ENCODE measurements around the gene RALGPS2.

Gene RALGPS2

GRCh38 chr1:178901482-178902125 lies 176.6 kb downstream of the RALGPS2 start:
- Histone ChIP-seq H3K4me3 (ENCODE audit: low read depth, low read length) (no peak overlapping the region), H3K36me3 (ENCODE audit: control insufficient read depth in 2 of 2, insufficient read depth in 1 of 2, low read length in 2 of 2) (peaks cover 0 to 6% of the 10 kb centered on the region in 2 experiments; a peak in 1 of 3 replicates), H3K4me1 (ENCODE audit: control insufficient read depth, insufficient read depth, low read length) (no peaks in the 10 kb centered on the region), H3K9me3 (ENCODE audit: control insufficient read depth, insufficient read depth, low read depth, low read length) (no peaks in the 10 kb centered on the region), H3K27ac (ENCODE audit: extremely low read depth, low read depth, low read length) (no peak overlapping the region)
- TF ChIP-seq ZNF548 (tag by site-specific recombination; IDR thresholded peaks at IDR 0.05) (no peak), KLF8 (tag by site-specific recombination; IDR thresholded peaks at IDR 0.05) (no peak), ZNF670 (tag by site-specific recombination; IDR thresholded peaks at IDR 0.05; ENCODE audit: low read depth) (no peak), ZNF707 (tag by site-specific recombination; IDR thresholded peaks at IDR 0.05) (no peak), INSM2 (tag by site-specific recombination; IDR thresholded peaks at IDR 0.05) (no peak), ZNF175 (tag by site-specific recombination; IDR thresholded peaks at IDR 0.05) (no peak), ZNF585B (tag by site-specific recombination; IDR thresholded peaks at IDR 0.05) (no peak), KLF7 (tag by site-specific recombination; IDR thresholded peaks at IDR 0.05; ENCODE audit: borderline replicate concordance) (no peak)
- CTCF ChIA-PET: interaction anchor here (0.6 to 0.8 kb wide), 2 partner anchors 9 to 67 kb away, joined by 3 read pairs; no protein-coding TSS in a partner anchor
- POLR2A ChIA-PET: interaction anchor here (0.6 kb wide), 1 partner anchor 358 kb away, joined by 3 read pairs; no protein-coding TSS in a partner anchor

GRCh38 chr1:178908358-178908757 lies 183.3 kb downstream of the RALGPS2 start:
- TF ChIP-seq ZNF596 (tag by site-specific recombination; IDR thresholded peaks at IDR 0.05) (no peak), ZNF692 (tag by site-specific recombination; IDR thresholded peaks at IDR 0.05) (no peak), ZNF121 (tag by site-specific recombination; IDR thresholded peaks at IDR 0.05) (no peak), ZNF394 (tag by site-specific recombination; IDR thresholded peaks at IDR 0.05; ENCODE audit: borderline replicate concordance) (no peak), GFI1B (tag by site-specific recombination; IDR thresholded peaks at IDR 0.05) (no peak), ZEB2 (tag by site-specific recombination; IDR thresholded peaks at IDR 0.05) (no peak), ZNF132 (tag by site-specific recombination; IDR thresholded peaks at IDR 0.05; ENCODE audit: borderline replicate concordance) (no peak), ZNF488 (tag by site-specific recombination; IDR thresholded peaks at IDR 0.05) (no peak), ZNF140 (tag by site-specific recombination; IDR thresholded peaks at IDR 0.05) (no peak), ZNF610 (tag by site-specific recombination; IDR thresholded peaks at IDR 0.05; ENCODE audit: borderline replicate concordance) (no peak), ZNF654 (tag by site-specific recombination; IDR thresholded peaks at IDR 0.05; ENCODE audit: low read depth) (no peak), WT1 (tag by site-specific recombination; IDR thresholded peaks at IDR 0.05) (no peak), ZNF211 (tag by site-specific recombination; IDR thresholded peaks at IDR 0.05; ENCODE audit: low read depth) (no peak), ZBTB21 (tag by site-specific recombination; IDR thresholded peaks at IDR 0.05) (no peak), KLF7 (tag by site-specific recombination; IDR thresholded peaks at IDR 0.05; ENCODE audit: borderline replicate concordance) (no peak)
- POLR2A ChIA-PET: no interaction called here
- CTCF ChIA-PET: interaction anchor here (0.6 kb wide), 1 partner anchor 236 kb away, joined by 6 read pairs; no protein-coding TSS in a partner anchor

More at GRCh38 chr1:178908358-178908757, 183.3 kb downstream of the RALGPS2 start:
- H3K27ac ChIP-seq (ENCODE audit: extremely low read depth, low read depth, low read length): no peak overlapping the region
- no peak overlapping the region for H3K4me3 ChIP-seq (ENCODE audit: low read depth, low read length)
- H3K36me3 ChIP-seq (ENCODE audit: control insufficient read depth in 2 of 2, insufficient read depth in 1 of 2, low read length in 2 of 2): peaks cover 5 to 6% of the 10 kb centered on the region in 2 experiments; a peak in 1 of 3 replicates
- no peaks in the 10 kb centered on the region for H3K9me3 ChIP-seq (ENCODE audit: control insufficient read depth, insufficient read depth, low read depth, low read length)
- H3K4me1 ChIP-seq (ENCODE audit: control insufficient read depth, insufficient read depth, low read length): no peaks in the 10 kb centered on the region

Measured in HEK293 (cell line).